NCI-H526 treated with DMSO at 0.1 percent for 48 hours (cell line): Measurements from ENCODE around the gene NHEJ1.

Source experiments
- DNase-seq: peaks from one replicate; lab custom pipeline; 2025; lab: John Stamatoyannopoulos, UW

Gene NHEJ1

GRCh38 chr2:219165058-219165911 lies 4.7 kb upstream of the NHEJ1 start:
- no peak for DNase-seq

GRCh38 chr2:219163156-219163555 lies 2.5 kb upstream of the NHEJ1 start:
- DNase-seq = no peak

GRCh38 chr2:219161097-219161496 lies 482 bp upstream of the NHEJ1 start:
- DNase-seq = peak; percentile 22

GRCh38 chr2:219159771-219160185 lies 837 bp downstream of the NHEJ1 start:
- no peak for DNase-seq

DNA sequence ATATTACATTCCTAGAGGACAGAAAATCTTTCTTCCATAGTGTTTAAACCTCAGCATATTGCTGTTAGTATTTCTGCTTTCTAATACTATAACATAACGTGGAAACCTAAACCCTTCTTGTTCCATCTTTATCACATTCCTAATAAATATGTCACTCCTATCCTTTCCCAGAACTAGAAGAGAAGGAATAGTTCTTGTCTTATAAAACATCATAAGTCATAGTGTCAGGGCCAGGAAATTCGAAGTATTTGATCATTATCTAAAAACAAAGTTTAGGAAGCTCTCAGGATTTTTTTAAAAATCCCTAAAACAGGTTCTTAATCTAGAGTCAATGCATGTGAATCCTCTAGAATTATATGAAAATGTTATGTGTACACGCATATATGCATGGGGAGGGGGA lies 2.0 kb downstream of the NHEJ1 start:
- no peak for DNase-seq

- no peak for DNase-seq
These were observed 2.6 kb downstream of the NHEJ1 start for GRCh38 chr2:219158025-219158424.

DNA sequence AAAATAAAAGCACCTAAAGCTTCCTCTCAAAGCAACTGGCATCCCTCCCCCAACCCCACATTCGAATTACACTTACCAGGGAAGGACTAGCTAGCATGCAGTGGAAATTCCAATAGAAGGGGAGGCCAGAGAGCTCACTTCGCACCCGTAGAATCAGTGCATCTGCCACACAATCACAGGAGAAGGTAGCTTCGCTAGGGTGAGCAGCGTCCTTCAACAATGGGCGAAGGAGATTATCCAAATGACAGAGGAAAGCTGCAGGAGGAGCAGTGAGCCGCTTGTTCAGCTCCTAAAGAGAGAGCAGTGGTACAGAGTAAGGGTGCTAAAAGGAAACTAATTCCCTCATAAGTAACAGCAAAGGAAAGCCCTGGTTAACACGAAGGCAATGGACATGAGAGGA lies 3.2 kb downstream of the NHEJ1 start:
- DNase-seq = no peak

- DNase-seq = peak; percentile 57
These were observed 5.5 kb downstream of the NHEJ1 start for GRCh38 chr2:219155054-219155644.

DNA sequence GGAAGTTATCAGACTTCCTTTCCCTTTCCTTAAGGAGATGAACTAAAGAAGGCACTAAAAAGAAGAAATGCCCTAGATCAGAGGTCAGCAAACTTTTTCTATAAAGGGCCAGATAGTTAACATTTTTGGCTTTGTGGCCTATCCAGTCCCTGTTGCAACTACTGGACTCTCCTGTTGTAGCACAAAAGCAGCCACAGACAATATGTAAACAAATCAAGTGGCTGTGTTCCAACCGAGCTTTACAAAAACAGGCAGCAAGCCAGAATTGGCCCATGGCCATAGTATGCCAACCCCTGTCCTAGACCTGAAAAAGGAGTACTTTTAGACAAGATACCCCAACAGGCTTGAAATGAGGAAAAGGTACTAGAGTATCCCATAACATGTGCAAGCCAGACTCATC lies 10.9 kb downstream of the NHEJ1 start:
- no peak for DNase-seq

GRCh38 chr2:219142329-219142728 lies 18.3 kb downstream of the NHEJ1 start:
- DNase-seq = no peak

GRCh38 chr2:219140722-219141121 lies 19.9 kb downstream of the NHEJ1 start:
- no peak for DNase-seq

- DNase-seq = no peak
These were observed 26.6 kb downstream of the NHEJ1 start for GRCh38 chr2:219133976-219134375.

DNA sequence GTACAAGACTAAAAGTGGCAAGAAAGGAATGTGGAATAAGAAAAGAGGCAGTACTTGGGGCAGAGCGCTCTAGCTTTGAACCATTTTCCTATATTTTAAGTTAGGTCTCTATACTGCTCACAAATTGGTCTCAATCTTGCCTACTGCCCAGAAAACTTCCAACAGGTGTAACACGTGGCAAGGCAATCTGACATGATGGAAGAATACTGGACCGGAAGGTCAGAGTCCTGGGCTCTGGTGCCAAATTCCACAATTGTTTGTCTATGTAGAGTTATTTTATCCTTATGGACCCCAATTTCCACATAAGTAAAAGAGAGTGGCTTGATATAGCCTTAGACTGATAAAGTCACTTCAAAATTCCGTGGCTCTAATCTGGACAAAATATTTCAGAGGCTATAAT lies 28.9 kb downstream of the NHEJ1 start:
- DNase-seq = no peak

- no peak for DNase-seq
These were observed 29.3 kb downstream of the NHEJ1 start for GRCh38 chr2:219131327-219131726.

- no peak for DNase-seq
These were observed 31.0 kb downstream of the NHEJ1 start for GRCh38 chr2:219129589-219129988.

DNA sequence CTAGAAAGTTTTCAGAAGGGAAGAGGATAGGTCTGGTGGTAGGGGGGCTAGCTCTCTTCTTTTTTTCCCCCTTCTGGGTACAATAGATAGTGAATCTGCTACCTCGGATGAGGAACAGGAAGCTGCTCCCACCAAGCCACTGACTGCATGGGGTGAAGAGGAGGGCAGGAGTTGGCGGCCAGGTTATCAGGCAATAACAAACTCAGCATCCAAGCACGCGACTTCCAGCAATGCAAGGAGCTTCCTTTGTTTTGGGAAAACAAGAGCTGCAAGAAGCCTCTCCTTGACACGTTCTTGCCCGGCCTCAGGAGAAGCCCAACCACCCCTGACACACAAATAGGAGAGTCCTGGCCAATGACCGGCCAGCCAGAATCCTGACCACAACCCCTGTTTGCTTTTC lies 32.2 kb downstream of the NHEJ1 start:
- no peak for DNase-seq

DNA sequence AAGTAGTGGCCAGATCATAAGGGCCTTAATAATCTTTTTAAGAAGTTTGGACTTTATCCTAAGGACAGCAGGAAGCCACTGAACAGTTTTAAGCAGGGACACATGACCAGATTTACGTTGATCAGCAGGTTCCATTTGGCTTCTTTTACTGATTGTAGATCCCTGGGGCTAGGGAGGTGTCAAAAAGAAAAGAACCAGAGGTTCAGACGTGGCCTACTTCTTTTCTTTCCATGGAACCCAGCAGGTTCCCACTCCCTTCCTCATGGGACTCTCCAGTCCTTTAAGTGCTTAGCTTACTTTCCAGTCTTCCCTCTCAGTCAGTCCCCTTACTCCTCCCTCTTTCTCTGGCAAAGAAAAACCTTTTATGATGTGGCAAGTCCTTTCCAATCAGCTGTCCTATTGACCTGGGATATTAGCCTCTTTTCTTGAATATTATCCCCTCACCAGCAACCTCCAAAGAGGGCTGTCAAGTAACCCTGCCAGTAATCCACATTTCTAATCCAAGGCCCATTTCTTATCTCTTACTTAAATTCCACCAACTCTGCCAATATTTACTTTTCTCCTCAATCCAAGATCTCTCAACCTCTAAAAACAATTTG lies 33.5 kb downstream of the NHEJ1 start:
- no peak for DNase-seq

GRCh38 chr2:219126555-219126954 lies 34.1 kb downstream of the NHEJ1 start:
- DNase-seq = no peak

DNA sequence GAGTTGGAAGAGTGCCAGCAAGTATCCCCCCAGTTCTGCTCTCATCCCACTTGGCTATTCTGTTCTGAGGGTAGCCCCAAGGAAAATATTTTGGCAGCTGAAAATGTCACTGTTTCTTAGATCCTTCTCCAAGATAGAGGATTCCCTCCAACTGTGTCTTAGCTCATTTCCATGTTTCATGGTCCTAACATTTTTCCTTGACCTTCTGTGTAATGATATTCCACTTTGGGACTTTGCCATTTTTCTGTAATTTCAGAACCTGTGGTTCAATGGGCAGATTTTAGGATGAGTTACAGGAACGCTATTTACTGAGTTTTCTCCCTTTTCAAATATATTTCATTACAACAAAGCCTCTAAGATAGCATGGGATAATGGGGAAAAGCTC lies 34.7 kb downstream of the NHEJ1 start:
- DNase-seq = no peak

DNA sequence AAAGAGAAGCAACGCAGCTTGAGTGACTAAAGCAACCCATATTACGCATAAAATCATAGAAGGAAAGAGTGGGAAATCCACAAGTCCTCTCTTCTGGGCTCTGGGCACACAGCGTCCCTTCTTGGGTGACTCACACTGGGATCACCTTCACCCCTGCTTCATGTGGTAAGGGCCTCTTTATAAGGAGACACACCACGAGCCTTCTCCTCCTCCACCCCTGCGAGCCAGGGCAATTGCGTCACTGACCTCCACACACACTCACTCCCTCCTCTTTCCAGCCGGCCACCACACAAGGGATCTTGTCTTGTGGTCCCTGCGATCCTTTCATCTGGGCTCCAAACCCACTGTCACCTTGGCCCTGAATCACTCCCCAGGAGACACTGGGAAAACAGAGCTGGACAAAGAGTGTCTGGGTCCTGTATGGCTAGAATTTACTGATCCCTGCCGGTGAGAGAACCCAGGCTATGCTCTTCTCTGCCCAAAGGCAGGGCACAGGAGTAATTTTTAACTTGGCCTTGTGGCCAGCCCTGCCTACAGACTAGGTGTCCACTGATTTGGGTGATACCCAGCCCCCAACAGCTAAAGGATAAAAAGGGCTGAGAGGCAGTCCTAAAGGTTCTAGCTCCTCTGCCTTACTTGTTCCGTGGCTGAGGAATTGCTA lies 35.3 kb downstream of the NHEJ1 start:
- no peak for DNase-seq

GRCh38 chr2:219124381-219125110 lies 36.1 kb downstream of the NHEJ1 start:
- no peak for DNase-seq
